NCI-H146 (cell line): ENCODE results near the gene EMC9.
A peak's percentile ranks its signal among the peaks of the same experiment; 100 is the strongest.

Experiments used
- DNase-seq: peaks from one replicate; lab custom pipeline; 2025; lab: John Stamatoyannopoulos, UW

EMC9 gene

DNA sequence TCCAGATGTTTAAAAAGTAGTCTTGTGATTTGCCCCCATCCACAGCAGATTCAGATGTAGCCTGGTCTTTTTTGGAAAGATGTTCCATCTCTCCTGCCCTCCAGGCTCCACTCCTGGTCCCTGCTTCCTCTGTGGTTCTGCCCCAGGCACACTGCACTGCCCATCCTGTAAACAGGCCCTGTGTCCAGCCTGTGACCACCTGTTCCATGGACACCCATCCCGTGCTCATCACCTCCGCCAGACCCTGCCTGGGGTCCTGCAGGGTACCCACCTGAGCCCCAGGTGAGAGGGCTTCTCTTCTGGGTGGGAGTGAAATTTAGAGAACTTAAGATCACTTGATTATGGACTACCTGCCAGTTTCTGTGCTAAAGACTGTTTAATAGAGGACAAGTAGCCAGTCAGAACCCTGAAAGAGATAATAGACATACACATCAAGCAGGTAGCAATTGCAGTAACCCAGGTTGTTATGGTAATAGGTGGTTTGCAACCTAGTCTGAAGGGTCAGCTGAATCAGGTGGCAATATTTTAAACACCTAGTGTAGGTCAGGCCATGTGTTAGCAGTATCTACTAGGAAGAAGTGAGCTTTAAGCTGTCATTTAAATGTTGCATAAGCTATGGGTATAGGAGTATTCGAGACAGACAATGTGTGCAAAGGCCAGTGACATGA lies 8.0 kb upstream of the EMC9 start:
- DNase-seq: no peak

DNA sequence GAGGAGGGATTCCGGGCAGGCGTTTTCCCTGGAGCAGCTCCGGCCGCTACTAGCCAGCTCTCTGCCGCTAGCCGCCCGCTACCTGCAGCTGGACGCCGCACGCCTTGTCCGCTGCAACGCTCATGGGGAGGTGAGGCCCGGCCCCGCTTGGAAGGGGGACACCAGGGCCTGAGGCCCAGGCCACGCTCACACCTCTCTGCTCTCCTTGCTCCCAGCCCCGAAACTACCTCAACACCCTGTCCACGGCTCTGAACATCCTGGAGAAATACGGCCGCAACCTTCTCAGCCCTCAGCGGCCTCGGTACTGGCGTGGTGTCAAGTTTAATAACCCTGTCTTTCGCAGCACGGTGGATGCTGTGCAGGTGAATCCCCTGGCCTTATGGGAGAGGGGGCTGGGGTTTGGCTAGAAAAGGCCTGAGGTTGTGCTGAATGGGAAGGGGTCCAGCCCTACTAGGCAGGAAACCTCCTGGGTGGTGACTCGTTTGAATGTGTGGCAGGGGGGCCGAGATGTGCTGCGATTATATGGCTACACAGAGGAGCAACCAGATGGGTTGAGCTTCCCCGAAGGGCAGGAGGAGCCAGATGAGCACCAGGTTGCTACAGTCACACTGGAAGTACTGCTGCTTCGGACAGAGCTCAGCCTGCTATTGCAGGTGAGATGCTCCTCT lies 6.5 kb upstream of the EMC9 start:
- DNase-seq: peak; percentile 41

DNA sequence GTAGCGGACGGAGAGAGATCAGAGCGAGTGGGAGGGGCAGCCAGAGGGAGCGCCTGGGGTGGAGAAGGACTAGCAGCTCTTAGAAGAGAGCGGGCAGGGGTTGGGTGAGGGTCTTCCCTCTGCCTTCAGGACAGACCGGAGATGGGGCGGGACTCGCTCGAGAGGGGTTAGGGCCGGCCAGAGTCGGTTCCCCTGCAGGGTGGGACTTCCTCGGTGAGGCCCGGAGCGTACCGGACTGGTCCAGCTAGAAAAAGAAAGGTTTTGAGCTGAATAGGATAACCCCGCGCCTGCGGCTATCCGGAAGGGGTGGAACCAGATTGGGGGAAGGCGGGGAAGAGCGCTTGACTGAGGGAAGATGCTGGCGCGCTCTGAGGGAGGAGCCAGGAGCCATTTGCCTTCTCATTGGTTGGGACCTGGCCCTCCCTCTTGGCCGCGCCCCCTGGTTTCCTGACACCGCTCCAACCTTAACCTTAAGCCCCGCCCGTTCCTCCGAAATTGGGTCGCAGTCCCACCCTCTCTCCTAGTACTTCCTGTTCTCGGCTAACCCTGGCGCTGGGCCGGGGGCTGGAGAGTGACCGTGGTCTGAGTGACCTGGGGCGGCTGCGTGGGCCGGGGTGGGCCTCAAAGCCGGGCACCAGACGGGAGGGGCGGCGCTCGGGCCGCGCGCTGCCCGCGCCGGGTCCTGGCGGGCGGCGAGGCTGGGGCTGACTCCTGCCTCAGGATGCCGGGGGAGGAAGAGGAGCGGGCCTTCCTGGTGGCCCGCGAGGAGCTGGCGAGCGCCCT lies 5.8 kb upstream of the EMC9 start, which contains the start of gene RNF31:
Gene RNF31 (plus strand): TSS at position 521 of the 783 bp plus-strand sequence. CDS start 201 bp downstream, at position 722.
- peak; percentile 99 for DNase-seq

DNA sequence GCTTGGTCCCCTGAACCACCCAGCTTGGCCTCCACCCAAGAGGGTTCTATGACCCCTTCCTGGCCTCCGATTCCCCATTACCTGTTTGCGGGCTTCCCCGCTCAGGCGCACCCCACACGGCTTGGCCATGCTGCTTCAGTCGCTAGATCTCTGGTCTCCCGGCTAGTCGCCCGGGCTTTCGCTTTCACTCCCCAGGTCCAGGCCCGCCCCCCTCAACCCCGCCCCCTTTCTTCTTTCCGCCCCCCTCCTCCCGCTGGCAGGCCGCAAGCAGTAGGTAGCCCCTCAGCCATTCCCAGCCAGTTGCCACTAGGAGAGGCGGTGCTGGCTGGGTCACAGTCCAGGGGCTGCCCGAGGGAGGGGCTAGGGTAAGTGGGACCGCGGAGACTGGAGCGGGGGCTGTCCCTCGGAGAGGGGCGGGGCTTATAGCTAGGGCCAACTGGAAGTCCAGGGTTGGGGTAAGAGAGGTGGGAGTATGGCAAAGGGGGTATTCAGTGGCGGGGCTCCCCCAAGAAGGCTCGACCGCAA lies 5.1 kb upstream of the EMC9 start, which contains the start of gene PSME2:
Gene PSME2 (minus strand): TSS at position 158 of the 525 bp plus-strand sequence. CDS start 29 bp downstream, at position 129.
- DNase-seq: peak; percentile 99

DNA sequence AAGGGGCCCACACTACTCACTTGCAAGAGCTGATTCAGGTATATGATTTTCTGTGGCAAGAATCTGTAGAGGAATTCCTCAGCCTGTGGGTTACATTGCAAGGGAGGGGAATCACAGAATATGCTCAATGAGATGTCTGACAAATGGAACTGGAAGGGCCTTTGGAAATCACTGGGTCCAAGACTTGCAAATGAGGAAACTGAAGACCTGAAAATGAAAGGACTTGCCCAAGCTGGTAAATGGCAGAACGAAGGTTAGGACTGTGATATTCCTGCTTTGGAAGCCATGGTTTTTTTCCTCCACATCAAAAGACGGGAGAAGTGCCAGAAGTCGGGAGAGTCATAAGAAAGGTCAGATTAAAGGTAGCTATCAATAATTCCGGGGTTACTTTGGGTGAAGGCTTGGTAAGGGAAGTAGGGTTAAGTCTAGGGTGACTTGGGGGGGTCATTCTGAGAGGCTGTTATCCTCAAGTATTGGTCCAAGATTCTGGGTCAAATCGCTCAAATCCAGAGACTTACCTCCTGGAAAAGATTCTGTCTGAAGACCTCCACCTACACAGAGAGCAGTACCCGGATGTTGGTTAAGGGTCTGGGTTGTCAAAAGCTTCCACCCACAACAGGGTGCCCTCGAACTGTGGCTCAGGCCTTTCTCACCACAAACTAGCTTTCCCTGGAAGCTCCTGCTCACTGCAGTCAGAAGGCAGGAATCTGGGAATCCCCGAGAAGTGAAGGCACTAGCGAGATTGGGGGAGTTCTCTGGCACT lies 4.5 kb upstream of the EMC9 start:
- peak; percentile 46 for DNase-seq

DNA sequence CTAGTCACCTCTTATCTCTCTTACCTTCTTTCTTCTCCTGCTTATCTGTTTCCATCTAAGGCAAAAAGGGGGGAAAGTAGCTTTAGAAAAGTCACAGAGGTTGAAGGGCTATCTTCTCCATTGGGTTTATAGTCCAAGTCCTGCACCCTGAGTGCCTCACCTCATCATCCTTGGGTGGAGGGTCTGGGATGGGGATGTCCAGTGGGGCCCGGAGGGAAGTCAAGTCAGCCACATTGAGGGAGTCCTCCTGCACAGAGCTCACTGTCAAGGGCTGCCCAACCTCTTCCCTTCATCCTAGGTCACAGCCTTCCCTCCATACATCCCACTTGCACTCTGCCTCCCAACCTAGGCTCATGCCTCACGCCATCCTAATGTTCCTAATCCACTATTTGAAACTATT lies 3.8 kb upstream of the EMC9 start:
- no peak for DNase-seq

DNA sequence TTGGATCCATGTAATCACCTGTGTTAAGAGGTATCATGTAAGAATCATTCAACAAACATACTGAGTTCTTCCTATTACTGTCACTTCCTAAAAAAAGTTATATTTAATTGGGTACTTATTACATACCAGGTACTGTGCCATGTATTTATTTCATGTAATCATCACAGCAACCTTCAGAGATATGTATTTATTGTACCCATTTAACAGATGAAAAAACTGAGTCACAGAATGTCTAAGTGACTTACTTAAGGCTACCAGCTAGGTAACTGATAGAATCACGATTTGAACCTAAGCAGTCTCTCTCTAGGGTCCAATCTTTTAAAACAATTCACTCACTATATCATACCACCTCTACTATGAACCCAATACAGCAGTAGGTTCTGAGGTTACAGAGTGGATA lies 3.1 kb upstream of the EMC9 start:
- no peak for DNase-seq

DNA sequence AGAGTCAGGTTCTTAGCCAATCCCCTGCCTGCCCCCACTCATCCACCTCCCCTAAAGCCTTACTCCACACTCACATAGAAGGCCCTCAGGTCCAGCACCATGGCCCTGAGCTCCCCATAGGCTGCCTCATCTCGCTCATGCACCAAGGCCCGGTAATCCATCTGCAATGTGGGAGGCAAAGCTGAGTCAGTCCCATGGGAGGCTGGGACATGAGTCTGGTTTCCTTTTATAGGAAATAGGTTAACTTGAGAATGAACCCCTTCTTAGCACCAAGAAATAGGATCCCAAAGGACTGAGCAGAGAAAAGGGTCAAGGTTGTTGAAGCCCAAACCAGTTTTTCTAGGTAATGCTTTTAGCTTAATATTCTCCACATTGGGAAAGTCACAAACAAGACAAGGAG lies 2.1 kb upstream of the EMC9 start:
- no peak for DNase-seq

DNA sequence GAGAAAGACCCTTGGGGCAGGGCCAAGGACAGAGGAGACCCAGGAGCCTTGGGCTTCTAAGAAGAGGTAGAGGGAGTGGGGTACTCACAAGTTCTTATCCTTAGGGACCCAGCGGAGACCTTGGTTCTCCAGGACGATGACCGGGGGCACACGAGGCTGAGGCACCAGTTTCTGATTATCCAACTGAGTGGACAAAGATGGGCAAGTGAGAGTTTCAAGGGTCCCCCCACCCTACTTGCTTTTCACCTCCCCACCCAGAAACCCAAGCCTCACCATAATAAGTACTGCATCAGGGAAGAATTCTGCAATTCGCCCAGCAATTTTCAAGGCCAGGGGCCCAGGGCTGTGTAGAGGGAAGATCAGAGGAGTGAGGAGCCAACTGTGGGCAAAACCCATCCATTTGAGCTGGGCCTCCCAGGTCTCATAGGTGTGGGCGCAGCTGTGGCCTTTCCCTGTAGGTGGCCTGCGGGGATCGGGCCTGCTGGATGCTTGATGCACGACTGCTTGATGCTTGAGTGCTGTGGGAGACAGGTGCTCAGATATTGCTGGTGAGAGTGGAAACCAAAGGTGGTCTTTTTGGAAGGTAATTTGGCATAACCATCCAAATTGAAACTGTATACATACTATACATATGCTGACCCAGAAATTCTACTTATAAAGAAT lies 2.0 kb downstream of the EMC9 start:
- DNase-seq: no peak

DNA sequence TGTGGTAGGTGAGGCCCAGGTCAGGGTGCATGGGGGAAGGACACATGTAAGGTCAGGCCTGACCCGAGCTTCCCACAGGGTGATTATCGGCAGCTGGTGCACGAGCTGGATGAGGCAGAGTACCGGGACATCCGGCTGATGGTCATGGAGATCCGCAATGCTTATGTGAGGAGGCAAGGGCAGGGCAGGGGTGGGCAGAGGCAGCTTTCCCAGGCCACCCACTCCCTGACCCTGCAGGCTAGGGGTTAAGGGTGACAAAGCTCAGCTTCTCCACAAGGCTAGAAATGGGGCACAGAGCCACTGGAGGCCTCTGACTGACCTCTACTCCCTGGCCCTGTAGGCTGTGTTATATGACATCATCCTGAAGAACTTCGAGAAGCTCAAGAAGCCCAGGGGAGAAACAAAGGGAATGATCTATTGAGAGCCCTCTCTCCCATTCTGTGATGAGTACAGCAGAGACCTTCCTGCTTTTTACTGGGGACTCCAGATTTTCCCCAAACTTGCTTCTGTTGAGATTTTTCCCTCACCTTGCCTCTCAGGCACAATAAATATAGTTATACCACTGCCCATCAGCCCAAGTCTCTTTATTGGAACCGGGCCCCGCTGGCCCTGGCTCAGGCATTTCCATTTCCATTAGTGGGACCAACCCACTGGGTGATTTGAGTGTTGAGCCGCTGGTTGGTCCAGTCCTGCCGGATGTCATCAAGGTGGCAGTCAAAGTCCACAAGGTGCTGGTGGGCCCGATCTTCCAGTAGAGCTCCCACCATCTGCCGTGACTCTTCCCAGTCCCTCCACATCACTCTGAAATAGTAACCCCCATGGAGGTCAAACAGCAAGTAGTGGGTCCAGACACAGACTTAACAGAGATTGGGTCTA lies 2.8 kb downstream of the EMC9 start:
- DNase-seq: no peak

DNA sequence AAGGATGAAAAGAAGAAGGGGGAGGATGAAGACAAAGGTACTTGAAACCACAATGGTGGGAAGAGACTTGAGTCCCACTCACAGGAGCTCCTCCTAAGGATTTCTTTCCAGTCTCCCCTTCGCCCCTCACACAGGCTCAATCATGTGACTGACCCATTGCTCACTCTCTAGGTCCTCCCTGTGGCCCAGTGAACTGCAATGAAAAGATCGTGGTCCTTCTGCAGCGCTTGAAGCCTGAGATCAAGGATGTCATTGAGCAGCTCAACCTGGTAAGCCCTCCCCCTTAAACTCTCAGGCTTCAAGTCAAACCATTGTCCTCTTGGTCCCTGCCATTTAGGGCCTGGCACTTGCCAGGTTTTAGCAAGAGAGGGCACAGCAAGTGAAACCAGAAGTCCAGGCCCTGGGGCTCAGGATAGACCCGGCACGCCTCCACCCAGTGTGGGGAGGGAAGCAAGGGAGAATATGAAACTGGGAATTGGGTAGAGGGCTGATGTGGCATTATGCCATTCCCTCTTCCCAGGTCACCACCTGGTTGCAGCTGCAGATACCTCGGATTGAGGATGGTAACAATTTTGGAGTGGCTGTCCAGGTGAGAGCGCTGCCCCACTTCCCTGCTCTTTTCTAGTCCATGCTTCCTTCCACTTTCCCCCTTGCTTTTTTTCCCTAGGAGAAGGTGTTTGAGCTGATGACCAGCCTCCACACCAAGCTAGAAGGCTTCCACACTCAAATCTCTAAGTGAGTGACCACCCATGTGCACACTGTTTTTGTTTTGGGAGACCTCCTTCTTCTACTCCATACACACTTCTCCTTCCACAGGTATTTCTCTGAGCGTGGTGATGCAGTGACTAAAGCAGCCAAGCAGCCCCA lies 3.6 kb downstream of the EMC9 start:
- no peak for DNase-seq

DNA sequence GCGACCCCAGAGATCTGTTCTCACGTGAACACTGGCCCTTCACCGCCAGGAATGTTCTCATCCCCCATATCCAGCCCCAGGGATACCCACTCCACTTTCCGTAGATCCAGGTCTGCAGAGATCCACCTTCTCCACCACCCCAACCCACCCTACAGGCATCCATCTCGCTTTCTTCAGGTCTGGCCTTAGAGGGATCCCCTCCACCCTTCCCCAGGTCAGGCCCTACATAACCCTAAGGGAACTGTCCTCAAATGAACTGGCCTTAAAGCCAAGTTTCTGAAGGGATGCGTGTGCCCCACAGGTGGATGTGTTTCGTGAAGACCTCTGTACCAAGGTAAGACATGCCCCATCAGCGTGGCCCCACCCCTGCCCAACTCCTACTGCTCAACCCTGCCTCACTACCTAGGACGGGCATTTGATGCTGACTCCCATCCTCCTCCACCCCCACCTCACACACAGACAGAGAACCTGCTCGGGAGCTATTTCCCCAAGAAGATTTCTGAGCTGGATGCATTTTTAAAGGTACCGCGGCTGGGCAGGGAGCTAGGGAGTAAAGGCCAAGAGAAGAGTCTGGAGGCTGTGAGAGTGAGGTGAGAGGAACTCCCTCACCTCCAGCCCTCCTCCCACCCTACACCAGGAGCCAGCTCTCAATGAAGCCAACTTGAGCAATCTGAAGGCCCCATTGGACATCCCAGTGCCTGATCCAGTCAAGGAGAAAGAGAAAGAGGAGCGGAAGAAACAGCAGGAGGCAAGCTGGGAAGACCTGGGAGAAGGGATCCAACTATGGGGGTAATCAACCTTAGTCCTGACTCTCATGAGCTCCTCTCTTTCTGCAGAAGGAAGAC lies 4.5 kb downstream of the EMC9 start:
- DNase-seq: no peak

DNA sequence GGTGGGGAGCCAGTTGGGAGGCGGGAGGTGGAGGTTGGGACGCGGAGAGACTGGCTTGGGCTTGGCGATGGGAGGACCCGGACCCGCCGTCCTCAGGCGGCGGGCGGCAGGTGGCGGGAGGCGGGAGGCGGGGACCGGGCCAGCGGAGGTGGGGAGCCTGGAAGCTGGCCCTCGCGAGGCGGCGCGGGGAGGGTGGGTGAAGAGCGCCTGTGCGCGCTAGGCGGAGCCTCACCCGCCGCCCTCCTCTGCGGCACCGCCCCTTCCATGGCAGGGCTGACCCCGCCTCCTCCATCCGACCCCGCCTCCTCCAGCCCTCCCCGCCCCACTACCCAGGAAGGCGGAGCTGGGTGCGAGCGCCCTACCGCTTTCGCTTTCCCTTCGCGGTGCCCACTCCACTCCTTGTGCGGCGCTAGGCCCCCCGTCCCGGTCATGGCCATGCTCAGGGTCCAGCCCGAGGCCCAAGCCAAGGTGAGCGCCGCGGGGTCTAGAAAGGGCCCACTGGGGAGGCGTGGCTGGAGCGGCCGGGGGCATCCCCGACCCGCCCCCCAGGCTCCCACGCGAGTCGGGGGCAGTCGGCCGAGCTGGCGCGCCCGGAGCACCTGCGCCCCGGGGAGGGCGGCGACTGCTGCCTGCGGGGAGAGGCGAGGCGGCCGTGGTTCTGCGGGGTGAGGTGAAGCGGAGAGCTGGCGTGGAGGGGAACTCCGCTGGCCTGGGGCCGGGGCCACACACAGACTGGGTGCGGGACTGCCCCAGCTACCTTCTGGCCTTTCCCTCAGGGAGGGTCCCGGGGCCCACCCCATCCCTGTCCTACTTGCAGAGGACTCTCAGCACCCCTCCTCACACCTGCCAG lies 5.3 kb downstream of the EMC9 start, which contains the start of gene PSME1:
Gene PSME1 (plus strand): TSS at position 361 of the 850 bp plus-strand sequence. CDS start 69 bp downstream, at position 430.
- peak; percentile 92 for DNase-seq

DNA sequence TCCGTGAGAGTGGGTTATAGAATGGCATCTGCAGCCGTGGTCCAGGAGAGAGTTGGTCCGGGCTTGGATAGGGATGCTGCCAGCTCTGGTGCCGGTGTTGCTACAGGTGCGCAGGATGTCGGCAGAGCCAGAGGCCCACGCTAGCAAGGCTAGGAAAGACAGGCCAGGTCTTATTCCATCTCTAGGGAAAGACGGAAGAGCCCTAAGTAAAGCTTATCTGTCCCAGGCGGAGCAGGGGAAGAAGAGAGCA lies 5.9 kb downstream of the EMC9 start:
- DNase-seq: no peak

DNA sequence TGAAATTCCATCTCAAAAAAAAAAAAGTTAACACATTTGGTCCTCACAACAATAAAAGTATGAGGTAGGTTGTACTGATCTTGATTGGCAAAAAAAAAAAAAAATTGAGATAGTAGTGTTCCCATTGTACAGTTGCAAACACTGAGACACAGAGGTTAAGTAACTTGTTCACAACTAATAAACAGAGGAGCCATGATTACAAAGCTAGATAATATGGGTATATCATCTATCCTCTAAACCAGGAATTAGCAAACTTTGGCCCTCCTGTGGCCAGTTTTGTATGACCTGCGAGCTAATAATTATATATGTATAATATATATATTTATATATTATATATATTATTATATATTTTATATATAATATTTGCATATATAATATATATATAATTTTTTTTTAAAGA lies 7.7 kb downstream of the EMC9 start:
- DNase-seq: no peak

DNA sequence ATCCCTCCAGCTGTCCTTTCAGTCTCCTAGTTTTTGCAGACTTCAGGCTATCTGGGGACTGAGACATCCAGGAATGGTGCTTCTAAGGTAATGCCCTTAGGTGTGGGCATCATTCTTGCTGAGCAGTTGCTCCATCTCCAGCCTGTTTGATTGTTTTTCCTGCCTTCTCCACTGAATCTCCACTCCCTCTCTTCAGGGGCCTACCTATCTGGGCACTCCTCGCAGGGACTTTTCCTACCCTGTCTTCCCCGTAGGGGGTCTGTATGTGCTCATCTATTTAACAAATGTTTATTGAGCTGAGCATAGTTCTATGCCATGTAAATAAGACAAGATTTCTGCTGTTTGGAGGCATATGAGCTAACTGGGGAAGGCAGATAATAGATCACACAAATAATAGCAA lies 8.4 kb downstream of the EMC9 start:
- DNase-seq: no peak

DNA sequence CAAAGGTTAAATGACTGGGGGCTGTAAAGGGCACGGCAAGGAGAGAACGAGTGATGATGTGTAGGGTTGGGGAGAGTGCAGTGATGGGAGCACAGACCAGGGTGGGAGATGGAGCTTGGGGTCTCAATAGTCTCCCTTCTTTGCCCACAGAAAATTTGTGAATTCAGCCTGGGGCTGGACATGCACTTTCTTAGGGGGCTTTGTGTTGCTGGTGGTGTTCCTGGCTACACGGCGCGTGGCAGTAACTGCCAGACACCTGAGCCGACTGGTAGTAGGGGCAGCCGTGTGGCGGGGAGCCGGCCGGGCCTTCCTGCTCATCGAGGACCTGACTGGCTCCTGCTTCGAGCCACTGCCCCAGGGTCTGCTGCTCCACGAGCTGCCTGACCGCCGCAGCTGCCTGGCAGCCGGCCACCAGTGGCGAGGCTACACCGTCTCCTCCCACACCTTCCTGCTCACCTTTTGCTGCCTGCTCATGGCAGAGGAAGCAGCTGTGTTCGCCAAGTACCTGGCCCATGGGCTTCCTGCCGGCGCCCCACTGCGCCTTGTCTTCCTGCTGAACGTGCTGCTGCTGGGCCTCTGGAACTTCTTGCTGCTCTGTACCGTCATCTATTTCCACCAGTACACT lies 9.2 kb downstream of the EMC9 start:
- DNase-seq: peak; percentile 82
